Esophagus muscularis mucosa (tissue), 4 donors: Measurements from ENCODE around the gene DPYD.

Experiments
- EP300 ChIP-seq: sonication (generic); formaldehyde crosslinking; IDR thresholded peaks from one replicate; pipeline ENCODE4 v1.6.1; 2017; ENCODE audit warnings: antibody characterized with exemption
- POLR2A ChIP-seq: fragments of 450-650 bp; IDR thresholded peaks from one replicate; pipeline ENCODE4 v1.6.1; 2017; ENCODE audit warnings: antibody characterized with exemption, moderate library complexity, mild to moderate bottlenecking, low read depth
- POLR2AphosphoS5 ChIP-seq, 2 donors: sonication (generic); formaldehyde crosslinking; IDR thresholded peaks; one replicate each; pipeline ENCODE4 v1.6.1; 2017; ENCODE audit warnings: antibody characterized with exemption in 2 of 2
- TF ChIP-seq, protein P1 (sequence below), 3 experiments: fragments of 200-600 bp in 2 of 3; fragments of 450-650 bp in 1 of 3; sonication (generic) in 2 of 3; IDR thresholded peaks; one replicate each; pipeline ENCODE4 v1.5.1; 2017 to 2019; ENCODE audit warnings: antibody characterized with exemption in 3 of 3, mild to moderate bottlenecking in 2 of 3, moderate library complexity in 1 of 3

DNA sequence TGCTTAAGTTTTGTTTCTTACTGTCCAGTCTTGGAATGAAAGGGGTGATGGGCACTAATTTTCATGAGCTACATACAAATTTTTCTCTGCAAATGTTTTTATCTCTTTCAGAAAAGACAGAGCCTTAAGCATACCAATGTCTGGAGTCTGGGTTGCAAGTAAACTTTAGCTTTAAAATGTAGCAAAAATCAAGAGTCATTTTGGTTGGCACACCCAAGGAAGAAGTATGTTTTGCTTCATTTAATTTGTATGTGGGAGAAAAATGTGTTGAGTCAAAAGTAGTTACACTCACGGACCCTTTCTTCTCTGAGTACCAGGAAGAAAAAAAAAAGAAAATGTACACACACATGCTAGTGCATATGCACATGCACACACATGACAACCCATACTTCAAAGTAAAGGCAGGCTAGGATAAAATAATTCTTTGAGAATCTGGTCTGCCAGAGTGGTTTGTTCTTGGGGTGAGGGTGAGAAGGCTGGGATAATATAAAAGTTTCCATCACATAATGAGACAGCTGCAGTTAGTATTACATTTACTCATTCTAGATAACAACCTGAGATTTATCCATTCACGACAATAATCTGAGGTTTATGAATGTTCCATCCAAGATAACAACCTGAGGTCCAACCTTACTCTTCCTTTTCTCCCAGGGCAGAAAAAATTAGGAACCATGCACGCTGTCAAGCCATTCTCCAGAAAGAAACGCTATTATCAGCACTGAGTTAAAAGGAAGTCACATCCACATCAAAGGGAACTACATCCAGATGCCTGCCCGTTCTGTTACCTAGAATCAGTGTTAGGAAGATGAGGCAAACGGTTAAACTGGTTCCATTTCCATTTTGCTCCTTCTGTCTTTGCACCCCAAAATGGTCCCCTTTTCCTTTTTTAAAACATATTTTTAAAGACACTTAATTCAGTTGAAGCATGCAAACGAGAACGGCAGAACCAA is 9.3 kb downstream of the DPYD start:
- TF ChIP-seq, protein P1, sequence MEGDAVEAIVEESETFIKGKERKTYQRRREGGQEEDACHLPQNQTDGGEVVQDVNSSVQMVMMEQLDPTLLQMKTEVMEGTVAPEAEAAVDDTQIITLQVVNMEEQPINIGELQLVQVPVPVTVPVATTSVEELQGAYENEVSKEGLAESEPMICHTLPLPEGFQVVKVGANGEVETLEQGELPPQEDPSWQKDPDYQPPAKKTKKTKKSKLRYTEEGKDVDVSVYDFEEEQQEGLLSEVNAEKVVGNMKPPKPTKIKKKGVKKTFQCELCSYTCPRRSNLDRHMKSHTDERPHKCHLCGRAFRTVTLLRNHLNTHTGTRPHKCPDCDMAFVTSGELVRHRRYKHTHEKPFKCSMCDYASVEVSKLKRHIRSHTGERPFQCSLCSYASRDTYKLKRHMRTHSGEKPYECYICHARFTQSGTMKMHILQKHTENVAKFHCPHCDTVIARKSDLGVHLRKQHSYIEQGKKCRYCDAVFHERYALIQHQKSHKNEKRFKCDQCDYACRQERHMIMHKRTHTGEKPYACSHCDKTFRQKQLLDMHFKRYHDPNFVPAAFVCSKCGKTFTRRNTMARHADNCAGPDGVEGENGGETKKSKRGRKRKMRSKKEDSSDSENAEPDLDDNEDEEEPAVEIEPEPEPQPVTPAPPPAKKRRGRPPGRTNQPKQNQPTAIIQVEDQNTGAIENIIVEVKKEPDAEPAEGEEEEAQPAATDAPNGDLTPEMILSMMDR (IDR thresholded peaks at IDR 0.05): no peak
- TF ChIP-seq POLR2A: no peak
- no peak for TF ChIP-seq POLR2AphosphoS5 (IDR thresholded peaks at IDR 0.05)
- TF ChIP-seq EP300: no peak
